Epithelial cell of prostate (primary cell): ENCODE measurements around the gene ITLN1.

ENCODE experiments used
- DNase-seq: peaks from one replicate; pipeline ENCODE4 v3.0.0-alpha.2; 2011; ENCODE audit warnings: low read depth, low spot score
- H3K27ac ChIP-seq: fragments of 450-650 bp; 2 replicates; pipeline ENCODE4 v1.5.1; 2017; ENCODE audit warnings: mild to moderate bottlenecking

The ITLN1 gene

DNA sequence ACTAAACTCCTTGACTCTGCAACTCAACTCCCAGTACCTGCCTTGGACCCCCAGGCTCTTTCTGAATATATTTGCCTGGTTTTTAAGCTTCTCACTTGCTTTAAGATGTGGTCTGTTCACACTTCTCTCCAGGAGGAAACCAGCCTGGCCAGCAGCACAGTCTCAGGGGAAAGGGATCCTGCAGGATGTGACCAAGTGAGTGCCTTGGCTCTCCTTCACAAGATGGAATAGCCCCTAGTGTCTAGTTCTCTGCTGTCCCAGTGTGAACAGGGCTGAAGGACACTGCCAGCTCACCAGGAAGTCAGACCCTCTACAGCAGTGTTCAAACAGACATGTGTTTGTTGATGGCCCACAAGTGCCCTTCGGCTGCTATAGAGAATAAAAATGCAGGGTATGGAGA, 55.2 kb downstream of the ITLN1 start:
- no peak overlapping the region for H3K27ac ChIP-seq

DNA sequence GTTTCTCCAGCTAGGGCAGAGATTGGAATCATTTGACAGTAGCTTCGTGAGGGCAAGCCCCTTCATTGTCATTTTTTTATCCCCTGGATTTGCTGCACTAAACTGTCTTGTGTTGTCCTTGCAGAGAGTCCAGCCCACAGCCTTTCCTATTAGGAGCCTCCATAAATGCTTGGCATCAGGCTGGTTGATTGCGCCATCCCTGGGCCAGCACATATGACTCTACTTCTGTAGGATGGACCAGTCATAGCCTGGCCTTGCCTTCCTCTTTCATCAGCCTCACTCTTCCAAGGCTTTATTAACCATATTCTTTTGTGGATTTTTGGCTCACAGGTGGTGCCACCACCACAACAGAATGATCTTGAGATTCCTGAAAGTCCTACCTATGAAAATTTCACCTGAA, 57.6 kb downstream of the ITLN1 start:
- peak overlapping the region; percentile 81 for H3K27ac ChIP-seq
- no peak for DNase-seq

More for the DNA sequence above, 55.2 kb downstream of the ITLN1 start:
- no peak for DNase-seq

DNA sequence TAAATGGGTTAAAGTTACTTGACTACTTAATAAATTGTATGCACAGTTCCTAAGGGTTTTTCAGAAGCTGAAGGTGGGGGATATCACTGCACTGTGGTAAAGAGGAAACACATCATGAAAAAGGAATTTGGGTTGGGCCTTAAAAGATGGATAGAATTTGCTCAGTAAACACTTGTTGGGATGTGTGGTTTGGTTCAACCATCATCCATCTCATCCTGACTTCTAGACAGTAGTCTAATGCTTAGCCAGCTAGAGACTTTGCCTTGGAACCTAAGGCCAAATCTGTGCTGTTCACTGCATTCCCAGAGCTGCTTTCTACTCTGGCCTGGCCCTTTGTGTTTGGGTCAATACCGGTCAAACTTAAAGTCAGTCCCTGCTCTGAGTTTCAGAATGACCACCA, 58.4 kb downstream of the ITLN1 start:
- H3K27ac ChIP-seq, result peak overlapping the region; percentile 81
- no peak for DNase-seq
